NCI-H187 treated with DMSO at 0.1 percent for 48 hours (cell line): ENCODE measurements around the gene SLC25A42.
"Not testable (repeated sequence)": the region's sequence is repeated elsewhere in the genome, so short reads cannot be mapped to it uniquely, and the experiment has no call there.

Experiments
- DNase-seq: peaks from one replicate; lab custom pipeline; 2025; lab: John Stamatoyannopoulos, UW

SLC25A42 gene, protein sequence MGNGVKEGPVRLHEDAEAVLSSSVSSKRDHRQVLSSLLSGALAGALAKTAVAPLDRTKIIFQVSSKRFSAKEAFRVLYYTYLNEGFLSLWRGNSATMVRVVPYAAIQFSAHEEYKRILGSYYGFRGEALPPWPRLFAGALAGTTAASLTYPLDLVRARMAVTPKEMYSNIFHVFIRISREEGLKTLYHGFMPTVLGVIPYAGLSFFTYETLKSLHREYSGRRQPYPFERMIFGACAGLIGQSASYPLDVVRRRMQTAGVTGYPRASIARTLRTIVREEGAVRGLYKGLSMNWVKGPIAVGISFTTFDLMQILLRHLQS

DNA sequence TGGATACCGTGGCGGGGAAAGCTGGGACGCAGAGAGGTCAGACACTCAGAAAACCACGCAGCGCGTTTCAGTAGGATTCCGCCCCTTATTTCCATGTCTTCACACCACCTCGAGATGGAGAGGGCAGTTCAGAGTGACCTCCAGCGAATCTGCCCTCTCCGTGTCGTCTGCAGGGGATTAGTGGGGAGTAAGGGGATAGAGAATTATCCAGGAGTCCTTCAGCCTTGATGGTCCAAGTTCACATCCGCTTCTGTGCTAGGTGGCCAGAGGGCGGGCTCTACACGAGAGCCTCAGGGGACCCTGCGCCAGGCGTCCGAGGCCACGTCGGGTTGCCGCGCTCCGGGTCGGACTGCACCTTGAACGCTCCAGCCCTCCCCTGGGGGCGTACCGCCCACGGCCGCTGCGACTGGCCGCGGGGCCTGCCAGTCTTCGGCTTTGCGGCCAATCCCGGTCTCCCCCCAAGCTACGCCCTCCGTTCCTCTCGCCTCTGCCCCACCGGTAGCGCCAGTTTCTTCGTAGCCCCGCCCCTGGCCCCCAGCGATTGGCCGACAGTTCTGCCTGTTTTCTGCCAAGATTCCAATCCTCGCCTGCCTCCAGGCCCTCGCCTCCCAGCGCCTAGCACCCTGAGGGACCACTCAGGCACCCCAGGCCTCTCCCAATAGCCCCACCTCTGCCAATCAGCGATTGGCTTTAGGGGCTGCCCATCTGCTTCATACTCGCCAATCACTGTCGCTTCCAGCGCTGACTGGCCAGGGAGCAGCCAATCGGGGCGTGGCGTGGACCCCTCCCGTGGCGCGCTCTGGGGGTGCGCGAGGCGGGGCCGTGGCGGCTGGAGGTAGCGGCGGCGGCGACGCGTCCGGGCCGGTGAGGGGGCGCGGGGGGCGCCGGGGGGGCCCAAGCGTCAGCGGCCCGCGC is at the start of gene SLC25A42:
Gene SLC25A42, plus strand, starts transcription at position 812 of the 915 bp plus-strand sequence. CDS start 32,131 bp downstream, outside the sequence.
- peak; percentile 94 for DNase-seq

DNA sequence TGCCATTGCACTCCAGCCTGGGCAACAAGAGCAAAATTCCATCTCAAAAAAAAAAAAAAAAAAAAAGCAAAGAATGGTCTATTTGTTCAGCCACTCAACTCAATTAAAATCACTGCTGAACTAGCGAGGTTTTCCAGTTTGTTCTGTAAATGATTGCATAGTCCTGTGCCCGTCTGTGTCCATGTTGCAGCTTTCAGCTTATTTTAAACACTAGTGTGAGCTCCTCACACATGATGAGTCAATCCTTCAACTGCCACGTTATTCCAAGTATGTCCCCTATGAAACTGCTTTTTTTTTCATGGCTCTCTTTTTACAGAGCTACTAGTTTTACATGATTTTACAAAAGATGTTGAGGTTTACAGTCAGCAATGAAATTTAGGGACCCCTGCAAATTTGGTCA is 42.7 kb upstream of the SLC25A42 start:
- no peak for DNase-seq

DNA sequence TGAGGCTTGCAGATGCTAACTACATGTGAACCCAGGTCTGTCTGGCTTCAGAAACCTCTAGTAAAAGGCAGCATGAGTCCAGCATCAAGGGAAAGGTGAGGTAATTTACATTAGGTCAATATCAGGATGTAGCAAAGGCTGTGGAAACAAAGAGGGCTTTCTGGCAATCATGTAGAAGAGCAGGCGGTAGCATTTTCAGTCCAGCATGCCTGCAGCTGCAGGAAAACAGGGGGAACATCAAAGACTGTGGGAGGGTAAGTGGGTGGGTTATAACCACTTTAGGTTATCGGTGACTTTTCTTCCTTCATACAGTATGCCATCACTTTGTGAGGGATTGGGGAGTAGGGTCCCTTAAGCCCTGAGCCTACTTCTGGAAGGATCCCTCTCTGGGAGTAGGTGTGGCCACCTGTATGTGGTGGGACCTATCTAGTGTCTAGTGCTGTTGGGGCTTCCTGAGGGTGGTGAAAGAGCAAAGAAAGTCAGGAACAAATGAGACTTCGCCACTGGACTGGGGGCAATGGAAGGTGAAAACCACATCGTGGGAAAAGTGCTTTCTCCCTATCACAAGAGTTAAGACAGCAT is 41.3 kb upstream of the SLC25A42 start:
- no peak for DNase-seq

DNA sequence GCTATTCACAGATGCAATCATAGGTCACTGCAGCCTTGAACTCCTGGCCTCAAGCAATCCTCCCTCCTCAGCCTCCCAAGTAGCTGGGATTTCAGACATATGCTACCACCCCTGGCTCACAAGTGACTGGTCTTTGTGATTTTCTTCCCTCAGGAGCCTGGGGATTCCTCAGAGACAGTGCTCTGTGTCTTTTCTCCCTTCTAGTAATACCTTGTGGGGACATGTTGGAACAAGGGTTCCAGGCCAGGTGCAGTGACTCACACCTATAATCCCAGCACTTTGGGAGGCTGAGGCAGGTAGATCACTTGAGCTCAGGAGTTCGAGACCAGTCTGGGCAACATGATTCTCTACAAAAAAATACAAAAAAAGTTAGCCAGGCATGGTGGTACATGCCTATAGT is 40.4 kb upstream of the SLC25A42 start:
- not testable (repeated sequence) for DNase-seq

DNA sequence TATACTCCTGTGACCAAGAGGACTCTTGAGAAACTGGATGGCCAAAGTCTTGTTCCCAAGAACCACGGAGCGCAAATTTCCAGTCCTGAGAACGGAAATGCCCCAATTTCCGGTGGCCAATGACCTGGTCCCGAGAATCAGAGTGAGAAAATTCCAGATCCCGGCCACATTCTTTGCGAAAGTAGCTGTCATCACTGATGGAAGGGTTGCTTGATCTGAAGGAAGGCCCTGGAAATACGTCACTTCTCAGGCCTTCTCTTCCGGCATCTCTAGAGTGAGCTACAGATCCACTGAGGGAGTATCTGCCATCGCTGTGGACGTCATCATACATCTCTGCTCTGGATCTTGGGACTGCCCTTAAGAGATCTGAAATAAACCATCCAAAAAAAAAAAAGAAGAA is 37.9 kb upstream of the SLC25A42 start:
- DNase-seq = no peak

DNA sequence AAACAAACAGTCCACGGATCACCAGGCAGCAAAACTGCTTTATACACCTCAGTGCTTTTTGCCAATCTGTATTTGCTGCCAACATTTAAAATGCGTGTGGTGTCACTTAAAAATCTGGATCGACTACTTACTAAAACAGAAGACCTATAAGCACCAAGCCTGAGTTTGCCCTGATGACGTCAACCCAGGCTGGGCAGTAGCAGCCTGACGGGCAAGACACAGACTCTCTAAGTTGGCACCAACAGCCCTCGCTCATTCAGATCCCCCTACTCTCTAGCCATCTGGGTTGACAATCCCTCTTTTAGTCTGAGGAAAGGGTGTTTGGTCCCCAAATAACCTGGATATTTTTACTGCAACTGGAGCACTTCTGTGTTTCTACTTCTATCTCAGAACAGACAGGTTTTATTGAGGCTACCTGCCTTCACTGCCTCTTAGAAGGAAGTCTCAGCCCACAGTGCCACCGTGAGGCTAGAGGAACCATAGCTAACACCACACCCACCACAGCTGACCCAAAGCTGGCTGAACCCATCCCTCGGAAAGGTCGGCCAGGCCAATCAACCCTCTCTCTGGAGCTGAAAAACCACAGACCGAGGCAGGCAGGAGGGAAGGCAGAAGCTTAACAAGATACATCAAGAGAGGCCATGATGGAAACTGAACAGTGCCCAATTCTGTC is 37.4 kb upstream of the SLC25A42 start:
- DNase-seq = no peak

DNA sequence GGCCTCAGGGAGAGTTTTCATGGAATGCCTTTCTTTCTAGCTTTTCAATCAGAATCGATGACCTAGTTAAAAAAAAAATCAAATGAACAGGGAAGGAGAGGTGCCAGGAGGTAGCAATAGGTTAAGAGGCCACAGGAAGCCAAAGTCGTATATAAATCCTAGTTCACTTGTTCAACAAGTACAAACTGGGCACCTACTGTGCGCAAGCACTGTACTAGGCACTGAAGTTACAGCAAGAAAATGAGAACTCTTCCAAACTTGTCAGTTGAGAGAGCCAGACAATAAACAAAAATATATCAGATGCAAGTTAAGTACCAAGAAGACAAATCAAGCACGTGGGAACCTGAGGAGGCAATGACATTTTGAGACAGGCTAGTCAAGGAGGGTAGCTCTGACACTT is 36.6 kb upstream of the SLC25A42 start:
- no peak for DNase-seq

DNA sequence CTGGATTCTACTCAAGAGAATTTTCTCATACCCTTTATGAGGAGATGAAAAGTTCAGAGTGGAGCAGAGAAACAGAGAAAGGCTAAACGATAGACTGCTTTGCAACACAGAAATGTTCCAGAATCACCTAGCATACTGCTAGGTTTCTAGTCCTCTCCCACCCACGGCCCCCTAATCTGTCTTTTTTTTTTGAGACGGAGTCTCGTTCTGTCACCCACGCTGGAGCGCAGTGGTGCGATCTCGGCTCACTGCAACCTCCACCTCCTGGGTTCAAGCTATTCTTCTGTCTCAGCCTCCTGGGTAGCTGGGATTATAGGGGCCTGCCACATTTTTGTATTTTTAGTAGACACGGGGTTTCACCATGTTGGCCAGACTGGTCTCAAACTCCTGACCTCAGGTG is 35.3 kb upstream of the SLC25A42 start:
- DNase-seq = no peak

DNA sequence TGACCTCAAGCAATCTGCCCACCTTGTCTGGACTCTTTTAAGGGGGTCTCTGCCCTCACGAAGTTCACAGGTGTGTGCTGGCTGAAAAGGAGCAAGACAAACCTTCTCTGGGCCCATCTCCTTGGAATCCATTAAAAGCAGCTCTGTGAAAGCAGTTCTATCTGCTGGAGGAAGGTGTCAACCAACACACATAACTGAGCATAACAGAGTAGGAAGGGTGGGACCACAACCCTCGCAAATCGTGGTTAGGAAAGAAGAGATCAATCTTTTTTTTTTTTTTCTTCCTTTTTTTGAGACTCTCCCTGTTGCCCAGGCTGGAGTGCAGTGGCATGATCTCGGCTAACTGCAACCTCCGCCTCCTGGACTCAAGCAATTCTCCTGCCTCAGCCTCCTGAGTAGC is 31.9 kb upstream of the SLC25A42 start:
- no peak for DNase-seq

DNA sequence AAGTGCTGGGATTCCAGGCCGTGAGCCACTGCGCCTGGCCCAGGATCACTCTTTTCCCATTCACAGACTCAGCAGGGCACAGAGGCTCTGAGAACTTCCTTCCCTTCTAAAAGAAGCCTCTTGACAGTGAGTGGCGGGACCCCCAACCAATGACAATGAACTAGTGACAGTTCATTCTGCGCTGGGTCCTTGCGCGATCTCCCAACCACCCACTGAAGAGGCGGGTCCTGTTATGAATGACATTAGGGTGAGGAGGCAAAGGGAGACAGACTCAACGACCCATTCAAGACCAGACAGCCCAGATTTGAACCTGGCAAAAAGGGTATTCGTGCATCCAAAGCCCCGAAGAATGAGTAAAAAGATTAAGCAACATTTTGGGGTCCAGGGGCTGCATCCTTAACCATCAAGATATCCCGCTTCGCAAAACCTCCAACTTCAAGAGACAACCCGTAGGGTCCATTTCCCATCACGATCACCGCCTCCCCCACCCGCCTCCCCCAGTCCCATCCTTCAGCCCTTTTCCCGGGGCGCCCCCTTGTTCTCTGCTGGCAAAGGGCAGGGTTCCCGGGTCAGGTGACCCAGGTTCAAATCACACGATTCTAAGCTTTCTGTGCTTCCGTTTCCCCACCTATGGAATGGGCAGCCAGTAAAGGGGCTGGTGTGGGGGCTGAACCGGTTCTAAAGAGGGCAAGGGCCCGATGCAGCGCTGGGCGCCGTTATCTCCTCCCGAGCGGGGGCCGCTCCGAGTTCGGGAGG is 31.2 kb upstream of the SLC25A42 start:
- peak; percentile 0 for DNase-seq

DNA sequence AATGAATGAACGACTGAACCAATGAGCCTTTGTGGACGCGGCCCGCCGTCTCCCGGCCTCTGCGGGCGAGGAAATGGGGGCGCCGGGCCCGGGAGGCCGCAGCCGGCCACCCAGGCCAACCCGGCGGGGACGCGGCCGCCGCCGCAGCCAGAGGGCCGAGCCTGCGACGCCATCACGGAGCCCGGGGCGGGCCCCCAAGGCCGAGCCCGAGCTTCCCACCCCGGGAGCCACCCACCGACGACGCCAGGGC is 30.7 kb upstream of the SLC25A42 start:
- DNase-seq = no peak

DNA sequence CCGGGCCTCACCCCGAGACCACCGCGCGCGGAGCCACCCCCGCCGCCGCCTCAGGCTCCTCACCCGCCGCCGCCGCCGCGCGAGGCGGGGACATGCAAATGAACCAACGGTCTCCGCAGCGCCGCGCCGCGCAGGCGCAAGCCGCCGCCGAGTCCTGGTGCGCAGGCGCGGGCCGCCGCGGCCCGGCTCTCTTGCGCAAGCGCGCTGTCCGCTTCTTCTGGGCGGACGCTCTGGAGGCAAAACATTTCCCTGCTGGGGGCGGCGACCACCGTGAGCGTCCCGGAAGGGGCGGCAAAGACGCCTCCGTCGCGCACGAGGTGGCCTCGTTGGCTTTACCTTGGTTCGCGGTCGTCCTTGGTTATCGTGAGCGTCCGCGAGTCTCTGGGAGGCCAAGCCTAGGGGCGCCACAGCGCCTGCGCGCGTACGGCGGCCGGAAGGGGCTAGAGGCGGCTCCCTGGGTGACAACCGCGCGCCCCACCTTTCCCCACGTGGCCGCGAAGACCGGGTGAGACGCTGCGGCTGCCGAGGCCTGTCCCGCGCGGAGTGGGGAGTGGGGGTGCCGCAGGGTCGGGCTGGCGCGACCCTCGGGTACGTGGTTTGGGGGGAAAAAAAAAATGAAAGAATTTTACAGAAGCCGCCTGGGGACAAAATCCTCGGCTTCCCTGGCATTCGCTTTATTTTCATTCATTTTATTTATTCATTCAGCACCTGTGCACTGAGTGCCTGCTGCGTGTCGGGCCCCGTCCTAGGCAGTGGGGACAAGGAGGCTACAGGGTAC is 30.2 kb upstream of the SLC25A42 start, which contains the start of the genes ARMC6 and SUGP2:
Gene ARMC6, plus strand, starts transcription at position 178 of the 778 bp plus-strand sequence. CDS start 607 bp downstream, outside the sequence.
Gene SUGP2, minus strand, starts transcription at position 92 of the 778 bp plus-strand sequence. CDS start 2,446 bp downstream, outside the sequence.
- no peak for DNase-seq

DNA sequence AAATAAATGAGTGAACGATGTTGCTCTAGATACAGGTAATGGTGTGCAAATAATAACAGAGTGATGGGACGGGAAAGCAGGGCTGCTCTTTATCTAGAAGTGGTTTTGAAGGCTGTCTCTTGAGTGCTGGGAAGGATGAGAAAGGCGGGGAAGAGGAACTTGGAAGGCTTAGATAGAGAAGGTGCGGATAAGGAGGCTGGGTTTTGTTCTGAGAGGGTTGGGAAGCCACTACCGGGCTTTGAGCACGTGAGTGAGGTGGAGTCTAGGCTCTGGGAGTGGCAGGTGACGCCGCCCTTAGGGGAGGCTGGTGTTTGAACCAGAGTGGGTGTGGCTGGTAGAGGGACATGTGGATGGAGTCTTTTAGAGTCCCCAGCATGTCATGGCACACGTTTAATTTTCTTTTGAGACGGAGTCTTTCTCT is 29.6 kb upstream of the SLC25A42 start:
- peak; percentile 21 for DNase-seq

DNA sequence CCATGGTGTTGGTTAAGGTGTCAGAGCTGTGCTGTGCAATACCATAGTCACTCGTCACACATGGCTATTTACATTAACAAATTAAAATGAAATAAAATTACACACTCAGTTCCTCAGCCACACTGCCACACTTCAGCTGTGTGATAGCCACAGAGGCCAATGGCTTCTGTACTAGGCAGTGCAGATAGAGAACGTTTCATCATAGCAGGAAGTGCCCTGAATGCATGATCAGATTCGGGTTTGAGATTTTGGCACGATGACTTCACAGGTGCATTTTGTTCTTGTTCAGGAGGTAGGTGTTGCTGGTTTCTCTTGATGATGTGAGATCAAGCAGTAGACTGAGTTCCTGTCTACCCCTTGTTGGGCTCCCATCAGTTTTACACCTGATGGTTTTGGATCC is 23.9 kb upstream of the SLC25A42 start:
- no peak for DNase-seq

DNA sequence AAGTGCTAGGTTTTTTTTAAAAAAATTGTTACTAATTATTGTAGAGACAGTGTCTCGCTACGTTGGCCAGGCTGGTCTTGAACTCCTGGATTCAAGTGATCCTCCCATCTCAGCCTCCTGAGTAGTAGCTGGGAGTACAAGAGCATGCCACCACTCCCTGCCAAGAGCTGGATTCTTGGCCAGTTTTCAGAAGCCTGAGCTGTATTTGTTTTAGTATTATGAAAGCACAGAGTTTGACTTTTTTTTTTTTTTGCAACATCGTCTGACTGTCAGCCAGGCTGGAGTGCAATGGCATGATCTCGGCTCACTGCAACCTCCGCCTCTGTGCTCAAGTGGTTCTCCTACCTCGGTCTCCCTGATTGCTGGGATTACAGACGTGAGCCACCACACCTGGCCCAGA is 23.4 kb upstream of the SLC25A42 start:
- no peak for DNase-seq

DNA sequence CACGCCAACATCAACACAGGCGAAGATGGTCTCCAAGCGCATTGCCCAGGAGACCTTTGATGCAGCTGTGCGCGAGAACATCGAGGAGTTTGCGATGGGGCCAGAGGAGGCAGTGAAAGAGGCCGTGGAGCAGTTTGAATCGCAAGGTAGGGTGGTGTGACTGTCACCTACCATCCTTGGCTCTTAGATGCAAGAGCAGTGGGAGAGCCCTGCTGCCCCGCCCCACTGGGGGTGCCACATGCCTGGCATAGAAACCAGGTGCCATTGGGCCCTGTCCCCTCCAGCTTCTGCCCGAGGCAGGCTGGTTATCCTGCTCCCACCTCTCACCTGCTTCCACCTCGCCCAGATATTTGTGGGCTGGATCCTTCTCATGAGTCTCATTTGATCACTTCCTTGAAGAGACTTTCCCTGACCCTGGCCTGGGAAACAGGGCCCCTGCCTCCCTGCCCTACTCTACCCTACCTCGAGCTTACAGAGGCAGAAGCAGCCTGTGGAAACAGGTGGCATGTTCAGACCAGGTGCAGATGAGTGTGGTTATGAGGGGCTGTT is 21.0 kb upstream of the SLC25A42 start:
- DNase-seq = no peak

DNA sequence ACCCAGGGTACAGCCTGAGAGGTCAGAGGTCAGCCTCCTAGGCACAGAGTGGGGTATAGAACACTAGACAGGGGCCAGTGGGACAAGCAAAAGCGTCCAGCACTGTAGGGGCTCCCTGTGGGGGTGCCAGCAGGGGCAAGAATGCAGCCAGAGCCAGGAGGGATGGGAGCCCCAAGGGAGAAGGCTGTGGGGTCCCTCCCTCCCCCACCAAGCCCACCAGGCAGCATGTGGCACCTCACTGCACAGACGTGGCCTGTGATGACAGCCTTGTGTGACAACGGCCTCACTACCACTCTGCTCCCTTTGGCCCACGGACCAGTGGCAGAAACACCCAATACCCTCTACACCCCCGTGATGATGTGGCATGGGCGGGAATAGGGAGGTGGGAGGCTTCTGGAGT is 20.3 kb upstream of the SLC25A42 start:
- no peak for DNase-seq

DNA sequence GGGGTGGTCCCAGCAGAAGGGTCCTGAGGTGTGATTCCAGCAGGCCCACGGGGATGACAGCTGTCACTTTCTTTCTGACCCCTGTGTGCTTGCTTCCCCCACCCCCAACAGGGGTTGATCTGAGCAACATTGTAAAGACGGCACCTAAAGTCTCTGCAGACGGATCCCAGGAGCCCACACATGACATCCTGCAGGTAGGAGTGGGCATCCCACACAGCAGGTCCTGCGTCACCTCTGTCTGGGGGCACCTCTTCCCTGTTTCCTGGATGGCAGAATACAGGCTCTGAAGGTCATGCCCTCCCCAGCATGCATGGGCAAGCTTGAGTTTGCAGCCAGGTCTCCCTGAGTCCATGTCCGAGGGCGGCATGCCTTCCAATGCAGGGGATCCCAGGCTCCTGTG is 19.9 kb upstream of the SLC25A42 start:
- no peak for DNase-seq

DNA sequence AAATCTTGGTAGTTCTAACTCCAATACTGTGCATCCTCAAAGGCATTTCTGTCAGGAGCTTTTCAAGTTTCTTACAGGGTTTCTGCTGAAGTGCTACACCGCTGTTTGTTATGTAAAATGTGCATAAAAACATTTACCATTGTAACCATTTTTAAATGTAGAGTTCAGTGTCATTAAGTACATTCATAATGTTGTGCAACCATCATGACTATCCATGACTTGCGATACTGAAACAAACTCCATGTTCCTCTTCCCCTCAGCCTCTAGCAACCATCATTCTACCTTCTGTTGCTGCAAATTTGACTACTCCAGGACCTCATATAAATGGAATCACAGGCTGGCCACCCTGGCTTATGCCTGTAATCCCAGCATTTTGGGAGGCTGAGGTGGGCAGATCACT is 14.4 kb upstream of the SLC25A42 start:
- DNase-seq = no peak

DNA sequence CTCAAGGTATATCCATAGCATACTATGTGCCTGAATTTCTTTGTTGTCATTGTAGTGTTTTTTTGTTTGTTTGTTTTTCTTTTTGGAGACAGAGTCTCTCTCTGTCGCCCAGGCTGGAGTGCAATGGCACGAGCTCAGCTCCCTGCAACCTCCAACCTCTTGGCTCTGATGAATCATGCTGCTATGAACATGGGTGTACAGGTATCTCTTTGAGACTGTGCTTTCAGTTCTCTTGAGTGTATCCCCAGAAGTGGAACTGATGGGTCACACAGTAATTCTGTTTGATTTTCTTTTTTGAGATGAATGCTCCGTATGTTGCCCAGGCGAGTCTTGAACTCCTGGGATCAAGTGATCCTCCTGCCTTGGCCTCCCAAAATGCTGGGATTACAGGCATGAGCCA is 13.7 kb upstream of the SLC25A42 start:
- DNase-seq = no peak
